ENCODE data around the gene TAF5L.

Gene TAF5L

GRCh38 chr1:229554886-229555621 lies 70.9 kb downstream of the TAF5L start:
- H3K36me3 ChIP-seq (ENCODE audit: insufficient read depth, low read length), result no peaks in the 10 kb centered on the region
- no peaks in the 10 kb centered on the region for H3K9me3 ChIP-seq (ENCODE audit: low read length)
- no peaks in the 10 kb centered on the region for H3F3A ChIP-seq (ENCODE audit: insufficient read depth, low read length)
- no peak overlapping the region for H3K27ac ChIP-seq (ENCODE audit: low read depth, low read length, poor library complexity, severe bottlenecking)
- H3K9me2 ChIP-seq (ENCODE audit: low read depth, low read length), result no peaks in the 10 kb centered on the region
- peaks cover 33% of the 10 kb centered on the region for H3K4me1 ChIP-seq (ENCODE audit: insufficient read depth, low read length, severe bottlenecking)
- no peak overlapping the region for H3K9ac ChIP-seq (ENCODE audit: low read length)
- H2AFZ ChIP-seq (ENCODE audit: low read length), result no peak overlapping the region
- H3K4me2 ChIP-seq (ENCODE audit: low read length), result no peak overlapping the region
- H4K20me1 ChIP-seq (ENCODE audit: insufficient read depth, low read length), result no peaks in the 10 kb centered on the region
- H3K27me3 ChIP-seq (ENCODE audit: insufficient read depth, low read length), result no peaks in the 10 kb centered on the region
- no peak overlapping the region for H3K4me3 ChIP-seq (ENCODE audit: low read depth, low read length, poor library complexity, severe bottlenecking)
- no peak for TF ChIP-seq EZH2 (IDR thresholded peaks at IDR 0.05; ENCODE audit: borderline replicate concordance, low read length)
- TF ChIP-seq CTCF (IDR thresholded peaks at IDR 0.05; ENCODE audit: low read length), result no peak
- H3K79me2 ChIP-seq (ENCODE audit: insufficient read depth, low read length), result no peaks in the 10 kb centered on the region

GRCh38 chr1:229553621-229554130 lies 72.2 kb downstream of the TAF5L start:
- Histone ChIP-seq H3K4me3 (ENCODE audit: low read depth, low read length, poor library complexity, severe bottlenecking) (no peak overlapping the region), H3K27ac (ENCODE audit: low read depth, low read length, poor library complexity, severe bottlenecking) (no peak overlapping the region), H3K9me3 (ENCODE audit: low read length) (no peaks in the 10 kb centered on the region), H3K27me3 (ENCODE audit: insufficient read depth, low read length) (no peaks in the 10 kb centered on the region), H4K20me1 (ENCODE audit: insufficient read depth, low read length) (no peaks in the 10 kb centered on the region), H3K4me2 (ENCODE audit: low read length) (no peak overlapping the region), H3K36me3 (ENCODE audit: insufficient read depth, low read length) (peaks cover 5% of the 10 kb centered on the region; the same call in 1 of the 2 replicates), H3F3A (ENCODE audit: insufficient read depth, low read length) (no peaks in the 10 kb centered on the region), H3K79me2 (ENCODE audit: insufficient read depth, low read length) (no peaks in the 10 kb centered on the region), H3K4me1 (ENCODE audit: insufficient read depth, low read length, severe bottlenecking) (peaks cover 26% of the 10 kb centered on the region), H3K9ac (ENCODE audit: low read length) (no peak overlapping the region), H3K9me2 (ENCODE audit: low read depth, low read length) (no peaks in the 10 kb centered on the region), H2AFZ (ENCODE audit: low read length) (no peak overlapping the region)
- no peak for TF ChIP-seq CTCF (IDR thresholded peaks at IDR 0.05; ENCODE audit: low read length)
- no peak for TF ChIP-seq EZH2 (IDR thresholded peaks at IDR 0.05; ENCODE audit: borderline replicate concordance, low read length)

- H2AFZ ChIP-seq (ENCODE audit: low read length), result no peak overlapping the region
- no peaks in the 10 kb centered on the region for H3K9me3 ChIP-seq (ENCODE audit: low read length)
- no peaks in the 10 kb centered on the region for H3K9me2 ChIP-seq (ENCODE audit: low read depth, low read length)
- H3K27ac ChIP-seq (ENCODE audit: low read depth, low read length, poor library complexity, severe bottlenecking), result no peak overlapping the region
- no peaks in the 10 kb centered on the region for H4K20me1 ChIP-seq (ENCODE audit: insufficient read depth, low read length)
- H3F3A ChIP-seq (ENCODE audit: insufficient read depth, low read length), result no peaks in the 10 kb centered on the region
- no peak overlapping the region for H3K4me3 ChIP-seq (ENCODE audit: low read depth, low read length, poor library complexity, severe bottlenecking)
- peaks cover 5% of the 10 kb centered on the region; the same call in 1 of the 2 replicates for H3K36me3 ChIP-seq (ENCODE audit: insufficient read depth, low read length)
- no peaks in the 10 kb centered on the region for H3K27me3 ChIP-seq (ENCODE audit: insufficient read depth, low read length)
- H3K4me1 ChIP-seq (ENCODE audit: insufficient read depth, low read length, severe bottlenecking), result peaks cover 25% of the 10 kb centered on the region
- H3K9ac ChIP-seq (ENCODE audit: low read length), result no peak overlapping the region
- H3K79me2 ChIP-seq (ENCODE audit: insufficient read depth, low read length), result no peaks in the 10 kb centered on the region
- H3K4me2 ChIP-seq (ENCODE audit: low read length), result no peak overlapping the region
- no peak for TF ChIP-seq EZH2 (IDR thresholded peaks at IDR 0.05; ENCODE audit: borderline replicate concordance, low read length)
- no peak for TF ChIP-seq CTCF (IDR thresholded peaks at IDR 0.05; ENCODE audit: low read length)
Observed at GRCh38 chr1:229552732-229553131, 73.2 kb downstream of the TAF5L start.
